Pancreas (tissue), 10 donors: ENCODE measurements around the gene EFCAB12. TPM values are rescaled to one million over a fixed set of nuclear protein-coding genes. Genes with fewer than 3 reads are reported as not detected.
A peak's percentile ranks its signal among the peaks of the same experiment; 100 is the strongest.

Experiments
- ATAC-seq, 4 donors: fragments of 200-7000 bp; cut with Tn5 transposase; one replicate each; pipeline versions ENCODE4 v1.8.0 to v1.9.1; 2020; ENCODE audit warnings: mild to moderate bottlenecking in 4 of 4, moderate library complexity in 4 of 4
- DNase-seq, 6 donors: peaks; one replicate each; pipeline ENCODE4 v3.0.0-alpha.2; 2020
- FAIRE-seq: peaks from 2 replicates; lab custom pipeline; 2012; peaks lifted over from hg19 to GRCh38; lab: Jason Lieb, UNC
- H3K27ac ChIP-seq, 4 donors: fragments of 200-600 bp; sonication (generic); 1 replicate in 3 of 4; 2 replicates in 1 of 4; pipeline versions ENCODE4 v1.5.0 to v1.8.0; 2020
- H3K27me3 ChIP-seq, 4 donors: fragments of 200-600 bp; one replicate each; pipeline ENCODE4 v1.8.0; 2021
- H3K36me3 ChIP-seq, 3 donors: fragments of 200-600 bp; sonication (generic) in 1 of 3; one replicate each; pipeline versions ENCODE4 v1.5.0 to v1.8.0; 2020 to 2021
- H3K4me1 ChIP-seq, 3 donors: fragments of 200-600 bp; one replicate each; pipeline ENCODE4 v1.8.0; 2021
- H3K4me3 ChIP-seq, 4 donors: fragments of 200-600 bp; sonication (generic) in 2 of 4; one replicate each; pipeline versions ENCODE4 v1.5.0 to v1.8.0; 2020 to 2021
- H3K9me3 ChIP-seq, 4 donors: fragments of 200-600 bp; one replicate each; pipeline ENCODE4 v1.8.0; 2021
- CTCF ChIP-seq, 4 donors: fragments of 200-600 bp; sonication (generic) in 3 of 4; IDR thresholded peaks; one replicate each; pipeline versions ENCODE4 v1.5.0 to v1.8.0; 2021; ENCODE audit warnings: antibody characterized with exemption in 4 of 4
- WGBS, 2 donors: extraction: QIAGEN DNeasy Blood & Tissue Kit; methylation state at CpG; one replicate each; pipeline ENCODE4 v1.1.7; 2013; 5-methylcytosine and 5-hydroxymethylcytosine counted together
- intact Hi-C, 3 donors: fragments of 100-400 bp; cut with DNase I; formaldehyde crosslinking; loops; one replicate each; pipeline versions ENCODE4 v1.11.1 to v1.14.2; 2022
- polyA plus RNA-seq, 2 donors: library from polyadenylated mRNA; stranded (reverse); fragments of 200-250 nt; gene quantifications; one replicate each; pipeline ENCODE4 v1.2.3, GENCODE V29; 2013
- total RNA-seq, 6 donors: library from RNA; stranded (reverse); fragmentation: NEBNext Ultra II Directional in 4 of 6; extraction: Animal tissue kit (Norgen Biotek cat#: 25700) in 4 of 6; gene quantifications; one replicate each; pipeline versions ENCODE4 v1.2.1 to v1.2.4, GENCODE V29; 2021 to 2023
- donor health status: healthy with polysubstance abuse.
- donor health status: DM: no; HTN: no; CAD: no; lungs with moderate emphysema.
- donor health status: DM: no; HTN: no; CAD: no.
- donor health status: control.
- donor health status: control.
- donor health status: Bipolar disorder and iron deficiency.
- donor health status: DM: yes; HTN: yes; CAD: no.
- donor health status: DM: no; HTN: no; CAD: no.
- donor health status: DM: no; HTN: no; CAD: no.
- donor health status: DM: yes; HTN: yes; CAD: no.

EFCAB12 gene
- total and polyA plus RNA-seq, 8 donors = 0.43 to 2.0 (median 0.89) TPM

GRCh38 chr3:129371041-129371826 lies 57.2 kb downstream of the EFCAB12 start:
- H3K4me3 ChIP-seq = no peak overlapping the region
- ATAC-seq (no peak), FAIRE-seq (no peak), DNase-seq (peak in 1 of 6 donors; percentile 36)
- intact Hi-C loops = no loop called here
- H3K27ac ChIP-seq = no peak overlapping the region
- TF ChIP-seq CTCF (IDR thresholded peaks at IDR 0.05) = no peak
- H3K4me1 ChIP-seq = no peaks in the 10 kb centered on the region
- peaks cover 0 to 3% (median 0%) of the 10 kb centered on the region in 4 donors for H3K27me3 ChIP-seq
- WGBS, 2 donors = 61 to 64% methylated on average over 20 of the region's 20 CpGs
- no peaks in the 10 kb centered on the region for H3K9me3 ChIP-seq
- H3K36me3 ChIP-seq = no peaks in the 10 kb centered on the region

- Histone ChIP-seq H3K27ac (no peak overlapping the region), H3K27me3 (peaks cover 0 to 3% (median 0%) of the 10 kb centered on the region in 4 donors), H3K9me3 (no peaks in the 10 kb centered on the region), H3K36me3 (no peaks in the 10 kb centered on the region), H3K4me1 (no peaks in the 10 kb centered on the region), H3K4me3 (no peak overlapping the region)
- ATAC-seq (no peak), DNase-seq (peak in 1 of 6 donors; percentile 6), FAIRE-seq (no peak)
- TF ChIP-seq CTCF (IDR thresholded peaks at IDR 0.05) = no peak
- 77 to 85% methylated on average over 5 of the region's 5 CpGs for WGBS, 2 donors
- intact Hi-C loops = no loop called here
Measured at GRCh38 chr3:129370248-129370964, 58.0 kb downstream of the EFCAB12 start.

- FAIRE-seq = no peak
Measured at GRCh38 chr3:129369711-129370110, 58.7 kb downstream of the EFCAB12 start.

GRCh38 chr3:129367821-129368220 lies 60.6 kb downstream of the EFCAB12 start:
- intact Hi-C loops = no loop called here
- TF ChIP-seq CTCF (IDR thresholded peaks at IDR 0.05) = no peak
- peaks cover 0 to 3% (median 0%) of the 10 kb centered on the region in 4 donors for H3K27me3 ChIP-seq
- H3K4me1 ChIP-seq = no peaks in the 10 kb centered on the region
- no peaks in the 10 kb centered on the region for H3K9me3 ChIP-seq
- DNase-seq = no peak
- no peak for ATAC-seq
- H3K27ac ChIP-seq = no peak overlapping the region
- WGBS, 2 donors = 55 to 81% methylated on average over 5 of the region's 5 CpGs
- no peak overlapping the region for H3K4me3 ChIP-seq
- no peak for FAIRE-seq
- H3K36me3 ChIP-seq = no peaks in the 10 kb centered on the region

More at GRCh38 chr3:129369711-129370110, 58.7 kb downstream of the EFCAB12 start:
- Histone ChIP-seq H3K9me3 (no peaks in the 10 kb centered on the region), H3K4me3 (no peak overlapping the region), H3K4me1 (no peaks in the 10 kb centered on the region), H3K27ac (no peak overlapping the region), H3K36me3 (no peaks in the 10 kb centered on the region), H3K27me3 (peaks cover 0 to 3% (median 0%) of the 10 kb centered on the region in 4 donors)
- ATAC-seq (no peak), DNase-seq (peak in 1 of 6 donors; percentile 19)
- intact Hi-C loops = no loop called here
- TF ChIP-seq CTCF (IDR thresholded peaks at IDR 0.05) = no peak
- 77 to 88% methylated on average over 5 of the region's 5 CpGs for WGBS, 2 donors
